Mucosa of stomach (tissue), 1 donor: ENCODE data around the gene ROCK2.

Source experiments
- H3K27me3 ChIP-seq: one replicate; pipeline ENCODE4 v1.7.0; 2013; ENCODE audit warnings: mild to moderate bottlenecking, low read length; ENCODE audit not compliant: control insufficient read depth, insufficient read depth
- H3K36me3 ChIP-seq: one replicate; pipeline ENCODE4 v1.7.0; 2013; ENCODE audit warnings: low read length; ENCODE audit not compliant: control insufficient read depth, insufficient read depth
- H3K4me1 ChIP-seq: one replicate; pipeline ENCODE4 v1.7.0; 2013; ENCODE audit warnings: mild to moderate bottlenecking, low read length; ENCODE audit not compliant: control insufficient read depth, insufficient read depth
- H3K4me3 ChIP-seq: one replicate; pipeline ENCODE4 v1.7.0; 2013; ENCODE audit warnings: low read length
- H3K9ac ChIP-seq: one replicate; pipeline ENCODE4 v1.7.0; 2013; ENCODE audit warnings: mild to moderate bottlenecking, low read length, moderate library complexity
- H3K9me3 ChIP-seq: one replicate; pipeline ENCODE4 v1.7.0; 2013; ENCODE audit warnings: mild to moderate bottlenecking, low read length, moderate library complexity; ENCODE audit not compliant: control insufficient read depth
- donor health status: Pancreatic carcinoma.

ROCK2 gene

DNA sequence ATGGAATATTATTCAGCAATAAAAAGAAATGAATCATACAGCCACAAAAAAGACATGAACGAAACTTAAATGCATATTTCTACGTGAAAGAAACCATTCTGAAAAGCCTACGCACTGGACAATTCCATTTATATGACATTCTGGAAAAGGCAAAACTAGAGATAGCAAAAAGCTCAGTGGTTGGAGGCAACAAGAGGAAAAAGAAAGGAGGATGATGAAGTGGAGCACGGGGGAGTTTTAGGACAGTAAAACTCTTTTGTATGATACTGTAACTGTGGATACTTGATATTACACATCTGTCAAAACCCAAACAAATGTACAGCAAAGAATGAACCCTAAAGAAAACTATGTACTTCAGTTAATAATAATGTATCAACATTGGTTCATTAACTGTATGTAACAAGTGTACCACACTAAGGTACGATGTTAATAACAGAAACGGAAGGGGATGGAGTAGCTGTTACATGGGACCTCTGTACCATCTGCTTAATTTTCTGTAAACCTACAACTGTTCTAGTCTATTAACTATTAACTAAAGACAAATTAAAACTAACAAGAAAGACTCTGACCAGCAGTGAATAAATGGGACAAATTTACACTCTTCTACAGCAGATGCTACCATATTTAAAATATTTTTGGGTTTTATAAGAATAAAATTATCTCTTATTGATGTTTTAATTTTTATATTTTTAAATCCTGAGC lies 31.5 kb downstream of the ROCK2 start:
- H3K4me3 ChIP-seq, result no peak overlapping the region
- H3K9ac ChIP-seq, result no peak overlapping the region
- no peaks in the 10 kb centered on the region for H3K27me3 ChIP-seq
- no peaks in the 10 kb centered on the region for H3K36me3 ChIP-seq
- H3K4me1 ChIP-seq, result no peaks in the 10 kb centered on the region
- no peaks in the 10 kb centered on the region for H3K9me3 ChIP-seq

GRCh38 chr2:11311543-11311942 lies 32.9 kb downstream of the ROCK2 start:
- Histone ChIP-seq H3K9me3 (no peaks in the 10 kb centered on the region), H3K9ac (no peak overlapping the region), H3K4me3 (no peak overlapping the region), H3K4me1 (no peaks in the 10 kb centered on the region), H3K27me3 (no peaks in the 10 kb centered on the region), H3K36me3 (no peaks in the 10 kb centered on the region)

DNA sequence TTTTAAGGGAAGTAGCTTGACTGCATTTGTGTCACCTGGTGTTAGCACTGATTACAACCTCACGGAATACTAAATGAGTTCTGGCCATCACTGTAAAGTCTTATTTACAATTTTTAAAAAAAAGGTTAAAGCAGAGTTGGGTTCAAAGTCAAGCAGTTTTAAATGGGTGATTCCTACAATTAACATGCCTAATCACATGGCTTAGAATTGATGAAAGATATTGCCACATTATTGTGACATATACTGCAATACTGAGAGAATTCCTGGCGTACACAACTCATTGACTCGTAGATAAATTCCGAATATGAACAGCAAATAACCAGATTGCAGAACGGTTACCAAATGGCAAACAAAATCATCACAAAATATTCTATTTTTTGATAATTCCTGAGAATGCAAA lies 34.2 kb downstream of the ROCK2 start:
- H3K36me3 ChIP-seq, result no peaks in the 10 kb centered on the region
- H3K4me1 ChIP-seq, result peaks cover 9% of the 10 kb centered on the region
- no peak overlapping the region for H3K9ac ChIP-seq
- no peak overlapping the region for H3K4me3 ChIP-seq
- H3K9me3 ChIP-seq, result no peaks in the 10 kb centered on the region
- H3K27me3 ChIP-seq, result no peaks in the 10 kb centered on the region

- H3K9ac ChIP-seq, result no peak overlapping the region
- no peaks in the 10 kb centered on the region for H3K9me3 ChIP-seq
- H3K4me1 ChIP-seq, result peaks cover 9% of the 10 kb centered on the region
- no peaks in the 10 kb centered on the region for H3K27me3 ChIP-seq
- H3K36me3 ChIP-seq, result no peaks in the 10 kb centered on the region
- H3K4me3 ChIP-seq, result no peak overlapping the region
These were observed 34.7 kb downstream of the ROCK2 start for GRCh38 chr2:11309706-11310105.

DNA sequence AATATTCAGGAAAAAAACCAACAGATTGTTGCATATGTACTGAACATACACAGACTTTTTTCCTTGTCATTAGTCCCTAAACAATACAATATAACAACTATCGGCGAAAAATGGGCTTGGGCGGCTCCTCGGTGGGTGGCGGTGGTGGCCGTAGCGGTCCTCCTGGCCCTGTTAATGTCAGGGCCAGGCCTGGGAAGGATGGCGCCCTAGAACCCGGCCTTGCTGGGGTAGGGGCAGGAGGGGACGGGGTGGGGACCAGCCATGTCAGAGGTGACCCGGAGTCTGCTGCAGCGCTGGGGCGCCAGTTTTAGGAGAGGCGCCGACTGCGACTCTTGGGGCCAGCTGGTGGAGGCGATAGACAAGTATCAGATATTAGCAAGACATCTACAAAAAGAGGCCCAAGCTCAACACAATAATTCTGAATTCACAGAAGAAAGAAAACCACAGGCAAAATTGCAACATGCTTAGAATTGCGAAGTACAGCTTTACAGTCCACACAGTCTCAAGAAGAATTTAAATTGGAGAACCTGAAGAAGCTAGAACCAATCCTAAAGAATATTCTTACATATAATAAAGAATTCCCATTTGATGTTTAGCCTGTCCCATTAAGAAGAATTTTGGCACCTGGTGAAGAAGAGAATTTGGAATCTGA lies 36.5 kb downstream of the ROCK2 start:
- H3K36me3 ChIP-seq, result no peaks in the 10 kb centered on the region
- no peaks in the 10 kb centered on the region for H3K9me3 ChIP-seq
- H3K27me3 ChIP-seq, result no peaks in the 10 kb centered on the region
- no peak overlapping the region for H3K9ac ChIP-seq
- peaks cover 9% of the 10 kb centered on the region for H3K4me1 ChIP-seq
- H3K4me3 ChIP-seq, result no peak overlapping the region

- Histone ChIP-seq H3K36me3 (no peaks in the 10 kb centered on the region), H3K27me3 (no peaks in the 10 kb centered on the region), H3K4me1 (peaks cover 9% of the 10 kb centered on the region)
These were observed 38.5 kb downstream of the ROCK2 start for GRCh38 chr2:11305958-11306357.

DNA sequence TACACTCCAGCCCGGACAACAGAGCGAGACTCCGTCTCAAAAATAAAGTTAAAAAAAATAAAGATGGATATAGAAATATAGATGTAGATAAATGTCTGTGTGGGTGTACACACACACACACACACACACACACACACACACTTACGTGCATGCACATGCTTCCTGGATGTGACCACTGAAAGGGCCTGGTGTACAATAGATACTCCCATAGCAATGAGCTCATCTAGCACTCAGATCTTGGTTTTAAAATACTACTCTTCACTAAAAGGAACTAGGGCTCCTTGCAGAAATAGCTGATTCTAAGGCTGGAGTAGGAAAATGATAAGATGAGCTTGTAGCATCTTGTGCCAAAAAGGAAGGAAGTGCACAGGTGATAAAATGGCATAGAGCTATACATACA lies 39.1 kb downstream of the ROCK2 start:
- Histone ChIP-seq H3K9me3 (no peaks in the 10 kb centered on the region), H3K9ac (no peak overlapping the region), H3K27me3 (no peaks in the 10 kb centered on the region), H3K4me1 (peaks cover 9% of the 10 kb centered on the region), H3K4me3 (no peak overlapping the region), H3K36me3 (no peaks in the 10 kb centered on the region)

More at GRCh38 chr2:11305958-11306357, 38.5 kb downstream of the ROCK2 start:
- Histone ChIP-seq H3K4me3 (no peak overlapping the region), H3K9ac (no peak overlapping the region), H3K9me3 (no peaks in the 10 kb centered on the region)

DNA sequence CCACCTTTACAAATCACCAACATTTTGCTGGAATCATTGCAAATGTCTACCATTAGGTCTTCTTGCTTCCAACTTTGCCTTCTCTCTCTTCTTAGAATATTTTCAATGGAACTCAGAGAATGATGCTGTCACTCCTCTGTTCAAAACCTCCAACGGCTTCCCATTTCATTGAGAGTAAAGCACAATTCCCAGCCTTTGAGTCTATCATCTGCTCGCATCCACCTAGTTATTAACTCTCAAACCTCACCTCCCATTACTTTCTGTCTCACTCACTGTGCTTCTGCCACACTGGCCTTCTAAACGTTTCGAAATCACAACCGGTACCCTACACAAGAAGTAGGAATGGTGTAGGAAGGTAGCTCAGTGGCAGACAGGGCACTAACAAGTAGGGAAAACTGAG lies 40.0 kb downstream of the ROCK2 start:
- Histone ChIP-seq H3K36me3 (no peaks in the 10 kb centered on the region), H3K9ac (no peak overlapping the region), H3K9me3 (no peaks in the 10 kb centered on the region), H3K4me1 (peaks cover 9% of the 10 kb centered on the region), H3K4me3 (no peak overlapping the region), H3K27me3 (no peaks in the 10 kb centered on the region)

DNA sequence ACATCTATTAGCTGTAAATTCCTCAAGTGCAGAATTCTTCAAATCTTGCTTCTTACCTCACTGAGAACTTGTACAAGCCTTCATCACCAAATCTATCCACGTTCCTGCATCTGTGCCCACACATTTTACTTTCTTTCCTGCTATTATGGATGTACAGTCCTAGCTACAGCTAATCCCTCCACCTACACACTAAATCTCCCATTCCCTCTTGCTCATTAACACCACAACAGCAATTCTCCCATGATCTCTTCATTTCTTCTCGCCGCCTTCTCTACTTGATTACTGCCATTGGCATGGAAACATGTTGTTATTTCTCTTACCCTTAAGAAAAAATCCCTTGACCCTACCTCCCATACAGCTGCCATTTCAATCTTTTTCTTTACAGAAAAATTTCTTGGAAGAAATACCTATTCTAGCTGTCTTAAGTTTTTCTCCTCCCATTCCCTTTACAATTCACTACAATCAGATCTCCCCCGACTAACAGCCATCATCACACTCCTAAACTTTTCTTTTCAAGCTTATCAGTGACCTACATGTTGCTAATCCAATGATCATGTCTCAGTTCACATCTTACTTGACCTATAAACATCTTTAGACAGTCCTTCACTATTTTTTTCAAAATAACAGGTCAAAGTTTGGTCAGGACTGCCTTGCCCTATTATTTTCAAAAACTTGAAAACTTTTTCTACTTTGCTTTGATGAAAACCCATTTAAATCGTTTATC lies 41.0 kb downstream of the ROCK2 start:
- Histone ChIP-seq H3K4me3 (no peak overlapping the region), H3K27me3 (no peaks in the 10 kb centered on the region), H3K4me1 (peaks cover 9% of the 10 kb centered on the region), H3K9ac (no peak overlapping the region), H3K36me3 (no peaks in the 10 kb centered on the region), H3K9me3 (no peaks in the 10 kb centered on the region)

DNA sequence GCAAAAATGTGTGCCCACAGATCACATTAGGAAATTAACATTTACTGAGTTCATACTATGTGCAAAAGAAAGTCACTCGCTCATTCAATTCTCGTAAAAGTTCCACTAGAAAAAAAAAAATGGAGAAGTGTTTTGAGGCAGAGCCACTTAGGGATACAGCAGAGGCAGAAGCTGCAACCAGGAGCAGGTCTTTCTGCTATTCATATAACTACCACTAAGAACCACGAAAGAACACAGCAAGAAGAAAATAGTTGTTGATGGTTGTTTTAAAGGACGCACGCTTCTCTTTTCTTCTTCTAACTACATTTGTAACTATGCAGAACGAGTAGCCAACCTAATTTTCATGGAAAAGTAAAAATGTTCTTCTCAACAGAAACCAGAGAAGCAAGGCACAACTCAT lies 45.0 kb downstream of the ROCK2 start:
- no peaks in the 10 kb centered on the region for H3K4me1 ChIP-seq
- no peak overlapping the region for H3K9ac ChIP-seq
- no peak overlapping the region for H3K4me3 ChIP-seq
- no peaks in the 10 kb centered on the region for H3K9me3 ChIP-seq
- no peaks in the 10 kb centered on the region for H3K27me3 ChIP-seq
- H3K36me3 ChIP-seq, result no peaks in the 10 kb centered on the region

DNA sequence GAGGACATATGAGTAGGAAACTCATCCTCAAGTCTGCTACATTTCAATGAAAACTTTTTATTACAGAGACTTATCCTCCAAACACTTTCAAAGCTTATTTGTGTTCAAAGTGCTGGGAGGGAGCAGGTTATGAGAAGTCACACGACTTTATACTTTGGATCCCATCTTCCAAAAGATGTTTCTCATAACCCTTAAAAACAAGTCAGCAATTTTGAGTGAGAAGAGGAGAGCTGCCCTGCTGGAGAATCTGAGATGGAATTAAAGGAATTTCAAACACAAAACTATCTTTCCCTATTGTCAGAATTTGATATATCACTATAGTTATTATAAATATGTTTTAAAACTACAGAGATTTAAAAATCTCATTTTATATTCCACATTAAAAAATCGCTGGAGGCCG lies 45.8 kb downstream of the ROCK2 start:
- Histone ChIP-seq H3K36me3 (no peaks in the 10 kb centered on the region), H3K9me3 (no peaks in the 10 kb centered on the region), H3K4me3 (no peak overlapping the region), H3K4me1 (no peaks in the 10 kb centered on the region), H3K27me3 (no peaks in the 10 kb centered on the region), H3K9ac (no peak overlapping the region)

DNA sequence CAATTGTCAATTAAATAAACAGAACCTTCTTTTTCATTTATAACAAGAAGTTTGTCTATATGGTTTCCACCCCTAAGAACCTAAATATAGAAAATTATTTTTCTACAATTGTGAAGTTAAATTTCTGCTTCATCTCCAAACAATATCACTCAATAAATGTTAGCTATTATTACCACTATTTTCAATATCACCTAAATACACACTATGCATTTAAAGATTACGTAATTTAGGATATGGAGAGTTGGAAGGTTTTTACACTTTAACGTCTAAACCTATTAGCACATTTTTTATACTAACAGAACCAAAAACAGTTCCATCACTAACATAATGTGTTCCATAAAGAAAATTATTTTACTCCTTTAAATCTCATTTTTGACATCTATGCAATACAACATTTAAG lies 48.0 kb downstream of the ROCK2 start:
- Histone ChIP-seq H3K36me3 (no peaks in the 10 kb centered on the region), H3K9ac (no peak overlapping the region), H3K4me1 (peaks cover 8% of the 10 kb centered on the region), H3K27me3 (no peaks in the 10 kb centered on the region), H3K9me3 (no peaks in the 10 kb centered on the region), H3K4me3 (no peak overlapping the region)
